Measurements from ENCODE around the gene ITGA1.
"Not testable (repeated sequence)": the region's sequence is repeated elsewhere in the genome, so short reads cannot be mapped to it uniquely, and the experiment has no call there.

The ITGA1 gene

DNA sequence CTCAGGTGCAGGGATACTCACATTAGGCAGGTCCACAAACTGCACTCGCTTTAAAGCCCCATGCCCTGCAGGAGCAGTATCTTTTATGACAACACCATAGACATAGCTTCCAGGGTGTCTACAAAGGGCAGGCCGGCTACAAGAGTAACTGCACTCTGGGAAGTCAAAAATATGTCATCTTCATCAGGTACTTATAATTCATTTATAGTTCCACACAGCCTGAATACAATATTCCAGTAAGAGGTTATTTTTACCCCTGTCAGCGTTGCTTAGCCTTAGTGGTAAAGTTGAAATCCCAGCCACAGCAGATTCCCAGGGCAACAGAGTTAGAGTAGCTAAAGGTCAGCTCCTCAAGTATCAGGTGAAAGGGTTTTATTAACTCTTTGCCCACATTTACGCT, 119.1 kb downstream of the ITGA1 start:
- no peak for DNase-seq

DNA sequence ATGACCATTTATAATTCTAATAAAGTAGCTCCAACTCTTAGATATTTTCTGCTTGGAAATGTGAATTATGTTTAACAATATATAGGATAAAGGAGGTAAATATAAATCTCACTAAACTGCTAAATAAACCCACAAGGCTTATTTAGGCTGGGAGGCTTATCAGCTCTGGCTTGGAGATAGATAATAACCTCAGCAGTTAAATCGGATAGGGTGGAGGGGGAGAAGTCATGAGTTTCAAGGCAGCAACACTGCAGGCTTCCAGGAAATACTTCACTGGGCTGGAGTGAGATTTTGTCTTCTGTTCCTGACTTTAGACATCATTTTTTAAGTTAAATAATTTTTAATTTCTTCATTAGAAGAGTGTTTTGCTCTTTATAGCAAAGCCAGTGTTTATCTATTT, 121.5 kb downstream of the ITGA1 start:
- DNase-seq, result no peak

DNA sequence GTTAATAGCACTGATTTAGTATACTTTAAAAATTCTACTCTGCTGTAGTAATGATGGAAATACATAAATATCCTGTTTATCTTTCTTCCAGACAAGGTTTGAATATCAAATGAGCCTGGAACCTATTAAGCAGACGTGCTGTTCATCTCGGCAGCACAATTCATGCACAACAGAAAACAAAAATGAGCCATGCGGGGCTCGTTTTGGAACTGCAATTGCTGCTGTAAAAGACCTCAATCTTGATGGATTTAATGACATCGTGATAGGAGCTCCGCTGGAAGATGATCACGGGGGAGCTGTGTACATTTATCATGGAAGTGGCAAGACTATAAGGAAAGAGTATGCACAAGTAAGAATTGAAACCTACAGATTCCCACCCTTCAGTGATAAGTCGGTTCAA, 122.4 kb downstream of the ITGA1 start:
- no peak for DNase-seq

DNA sequence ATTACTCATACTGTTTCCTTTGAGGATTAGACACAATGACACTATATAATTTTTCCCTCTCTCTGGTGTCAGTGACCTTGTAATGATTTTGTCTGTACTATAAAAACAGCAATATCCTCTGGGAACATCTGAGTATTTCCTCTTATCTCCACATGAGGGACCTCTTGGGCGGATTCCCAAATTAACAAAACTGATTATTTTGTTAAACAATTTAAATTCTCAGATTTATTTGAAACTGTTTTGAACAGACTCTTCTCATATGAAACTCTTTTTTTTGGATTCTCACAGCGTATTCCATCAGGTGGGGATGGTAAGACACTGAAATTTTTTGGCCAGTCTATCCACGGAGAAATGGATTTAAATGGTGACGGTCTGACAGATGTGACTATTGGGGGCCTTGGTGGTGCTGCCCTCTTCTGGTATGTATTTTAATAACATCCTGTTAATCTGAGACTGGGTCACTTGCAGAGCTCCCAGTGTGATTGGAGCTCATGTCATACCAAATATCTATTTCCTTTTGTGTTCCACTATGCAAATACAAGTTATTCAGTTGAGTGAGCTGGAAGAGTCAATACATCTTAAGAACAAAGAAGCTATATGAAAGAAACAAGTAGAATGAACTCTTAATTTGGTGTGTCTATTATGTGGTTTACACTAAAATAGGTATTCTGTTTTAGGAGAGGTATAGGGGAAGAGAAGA, 127.6 kb downstream of the ITGA1 start:
- DNase-seq, result peak; percentile 30

DNA sequence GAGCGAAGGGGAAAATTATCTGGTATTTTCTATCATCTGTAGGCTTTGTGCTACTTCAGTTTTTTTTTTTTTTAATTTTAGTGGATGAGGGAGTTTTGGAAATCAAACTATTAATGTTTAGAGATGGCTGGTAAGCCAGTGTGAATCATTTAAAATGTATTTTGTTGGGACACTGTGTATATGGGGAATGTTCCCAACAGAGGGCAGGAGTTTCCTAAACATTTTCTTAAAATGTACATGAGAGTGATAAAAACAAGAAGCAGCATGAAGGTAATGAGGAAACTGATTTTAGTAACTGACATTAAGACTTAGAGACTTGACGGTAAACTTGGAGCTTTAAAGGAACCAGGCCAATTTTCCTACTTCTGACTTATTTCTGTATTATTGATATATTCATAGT, 133.2 kb downstream of the ITGA1 start:
- DNase-seq, result no peak

DNA sequence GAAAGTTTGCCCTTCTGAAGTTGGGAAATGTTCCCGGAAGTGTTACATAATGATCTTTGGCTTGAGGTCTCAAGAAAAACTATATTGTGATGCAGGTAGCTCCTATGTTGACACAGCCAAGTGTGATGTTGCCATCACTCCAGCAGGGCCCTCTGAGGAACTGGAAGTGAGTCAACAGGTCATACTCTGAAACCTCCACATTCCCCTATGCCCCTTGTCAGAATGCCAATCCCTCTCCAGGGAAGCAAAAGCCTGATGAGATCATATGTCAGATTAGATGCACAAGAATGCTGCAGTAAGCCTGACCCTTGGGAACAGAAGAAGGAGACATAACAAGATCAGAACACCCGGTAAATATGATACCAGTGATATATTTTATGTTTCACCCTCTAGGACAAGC, 134.7 kb downstream of the ITGA1 start:
- DNase-seq, result no peak

DNA sequence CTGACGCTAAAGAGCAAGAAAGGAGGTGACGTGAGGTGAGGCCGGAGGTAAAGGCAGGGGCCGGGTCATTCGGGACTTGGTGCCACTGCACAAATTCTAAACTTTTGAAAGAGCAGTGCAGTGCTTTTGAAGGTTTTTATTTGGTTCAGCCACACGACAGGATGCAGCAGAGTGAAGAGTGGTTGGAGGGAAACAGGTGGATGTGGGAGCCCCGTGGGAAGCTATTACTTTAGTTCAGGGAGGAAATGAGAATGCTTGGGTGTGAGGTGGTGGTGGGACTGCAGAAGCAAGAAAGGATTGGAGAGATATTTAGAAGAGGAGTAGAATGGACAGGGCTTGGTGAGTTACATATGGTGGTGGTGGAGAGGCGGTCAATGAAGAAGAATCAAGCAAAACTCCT, 136.7 kb downstream of the ITGA1 start:
- DNase-seq, result no peak

DNA sequence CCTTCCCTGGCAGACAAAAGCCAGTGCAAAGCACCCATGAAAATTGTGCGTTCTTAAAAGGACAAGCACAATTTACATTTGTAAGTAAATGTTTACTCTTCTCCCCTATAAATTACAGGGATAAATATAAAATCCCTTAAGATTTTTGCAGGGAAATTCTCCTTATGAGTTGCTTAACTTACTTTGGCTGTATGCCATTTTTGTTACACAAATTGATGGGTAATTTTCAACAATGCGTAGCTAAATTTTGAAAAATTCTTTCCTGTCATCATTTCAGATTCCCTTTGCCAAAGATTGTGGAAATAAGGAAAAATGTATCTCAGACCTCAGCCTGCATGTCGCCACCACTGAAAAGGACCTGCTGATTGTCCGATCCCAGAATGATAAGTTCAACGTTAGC, 137.3 kb downstream of the ITGA1 start:
- no peak for DNase-seq

DNA sequence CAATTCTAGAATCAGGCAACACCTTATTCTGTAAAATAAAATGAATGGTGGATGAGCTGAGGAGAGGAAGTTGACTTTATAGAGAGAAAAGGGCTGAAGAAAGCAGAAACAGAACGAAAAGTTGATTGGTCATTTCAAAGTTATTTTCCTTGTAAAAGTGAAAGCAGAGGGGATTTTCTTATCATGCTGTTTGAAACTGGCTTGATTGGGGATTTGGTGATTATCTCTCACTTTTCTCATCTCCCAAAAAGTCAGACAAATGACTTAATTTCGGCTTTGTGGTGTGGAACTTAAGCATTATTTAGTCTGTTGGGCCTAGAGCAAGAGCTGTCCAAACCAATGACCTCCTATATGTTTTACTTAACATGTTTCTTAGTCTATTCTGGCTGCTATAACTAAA, 141.0 kb downstream of the ITGA1 start:
- no peak for DNase-seq

DNA sequence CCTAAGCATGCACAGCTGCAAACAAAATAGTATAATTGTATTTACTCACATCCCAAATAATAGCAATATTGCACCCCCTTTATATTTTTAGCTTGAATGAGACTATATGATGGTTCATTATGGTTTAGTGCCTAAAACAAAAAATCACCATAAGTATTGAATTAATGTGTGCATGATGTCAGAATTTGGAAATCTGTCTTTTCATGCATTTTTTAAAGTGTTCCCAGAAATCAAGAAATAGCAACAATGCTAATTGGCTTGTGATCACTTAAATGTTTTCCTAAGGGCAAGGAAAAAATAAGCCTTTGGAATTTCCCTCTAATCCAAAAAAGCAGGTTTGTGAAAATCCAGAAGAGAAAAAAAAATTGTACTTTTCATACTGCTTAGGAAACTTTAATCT, 150.5 kb downstream of the ITGA1 start:
- DNase-seq, result no peak

DNA sequence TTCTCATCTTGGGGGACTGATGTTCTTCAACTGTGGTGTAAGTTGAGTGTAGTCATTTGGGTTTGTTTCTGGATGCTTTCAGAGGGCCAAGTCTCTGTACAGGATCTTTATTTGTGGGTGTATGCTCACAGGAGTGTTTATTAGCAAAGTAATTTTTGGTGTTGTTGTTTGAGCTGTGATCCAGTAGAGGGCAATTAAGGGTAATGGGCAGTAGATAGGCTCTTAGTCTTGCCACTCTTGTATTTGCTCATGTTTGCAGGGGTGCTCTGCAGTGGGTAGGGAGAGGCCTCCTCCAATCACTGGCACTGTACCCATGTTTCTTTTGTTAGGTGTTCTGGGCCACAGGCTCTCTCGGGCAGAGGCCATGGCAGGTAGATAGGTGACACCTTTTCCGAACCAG, 155.6 kb downstream of the ITGA1 start:
- DNase-seq, result no peak

DNA sequence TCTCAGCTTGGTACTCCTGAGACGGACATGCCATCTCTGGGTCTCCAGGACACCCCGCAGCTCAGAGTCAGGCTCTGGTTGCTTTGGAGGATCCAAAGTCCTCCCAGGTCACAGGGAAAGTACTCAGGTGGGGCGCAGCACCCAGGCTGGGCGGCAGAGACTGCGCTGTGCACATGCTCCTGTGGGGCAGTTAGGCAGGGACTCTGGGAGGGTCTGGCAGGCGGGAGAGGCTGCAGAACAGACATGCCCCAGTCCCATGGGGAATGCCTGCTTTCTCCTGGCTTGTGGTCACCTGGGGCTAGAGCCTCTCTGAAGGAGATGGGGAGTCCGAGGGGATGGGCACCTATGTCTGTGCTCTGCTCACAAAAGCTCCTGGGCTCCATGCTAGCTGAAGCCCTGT, 156.1 kb downstream of the ITGA1 start:
- no peak for DNase-seq

DNA sequence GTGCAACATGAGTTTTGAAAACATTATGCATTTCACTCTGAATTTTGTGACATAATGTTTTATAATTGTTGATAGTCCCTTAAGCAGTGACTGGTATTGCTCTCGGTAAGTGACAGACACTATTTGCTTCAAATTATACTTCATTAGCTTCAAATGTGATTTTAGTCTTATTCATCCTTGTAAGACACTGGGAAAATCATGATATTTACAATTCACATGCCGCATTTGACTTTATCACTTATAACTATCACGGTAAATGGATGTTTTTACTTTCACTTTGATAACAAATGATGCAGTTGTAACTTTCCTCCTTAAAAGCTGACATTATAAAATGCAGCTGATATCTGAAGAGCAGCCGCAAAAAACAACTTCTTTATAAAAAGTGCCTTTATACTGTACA, 157.3 kb downstream of the ITGA1 start:
- DNase-seq, result no peak

DNA sequence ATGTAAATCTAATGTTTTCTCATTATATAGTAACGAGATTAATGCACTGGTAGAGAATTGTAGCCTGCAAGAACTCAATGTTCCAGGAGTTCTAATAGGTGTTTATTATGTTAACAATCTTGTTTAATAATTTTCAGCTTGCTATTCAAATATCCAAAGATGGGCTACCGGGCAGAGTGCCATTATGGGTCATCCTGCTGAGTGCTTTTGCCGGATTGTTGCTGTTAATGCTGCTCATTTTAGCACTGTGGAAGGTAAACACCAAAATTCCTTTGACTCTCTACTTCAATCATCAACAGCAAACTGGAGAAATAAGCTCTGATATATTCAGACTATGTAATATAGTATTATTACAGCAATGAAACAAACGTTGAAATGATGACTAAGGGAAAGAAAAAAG, 159.5 kb downstream of the ITGA1 start:
- no peak for DNase-seq

DNA sequence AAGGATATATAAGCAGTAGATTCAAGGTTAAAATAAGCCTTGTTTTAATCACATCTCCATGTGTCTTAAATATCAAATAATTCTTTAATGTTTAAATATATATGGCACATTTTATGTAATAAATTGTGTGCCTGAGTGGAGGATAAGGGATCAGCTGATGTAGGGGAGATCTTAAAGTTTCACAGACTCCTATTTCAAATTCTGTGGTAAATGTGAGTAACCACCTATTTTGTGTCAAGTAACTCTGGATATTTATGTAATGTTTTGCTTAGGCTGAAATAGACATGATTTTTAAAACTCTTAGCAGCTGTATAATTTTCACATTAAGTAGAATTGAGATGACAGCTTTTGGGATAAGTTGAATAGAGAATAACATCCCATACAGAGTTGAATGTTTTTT, 160.1 kb downstream of the ITGA1 start:
- no peak for DNase-seq

DNA sequence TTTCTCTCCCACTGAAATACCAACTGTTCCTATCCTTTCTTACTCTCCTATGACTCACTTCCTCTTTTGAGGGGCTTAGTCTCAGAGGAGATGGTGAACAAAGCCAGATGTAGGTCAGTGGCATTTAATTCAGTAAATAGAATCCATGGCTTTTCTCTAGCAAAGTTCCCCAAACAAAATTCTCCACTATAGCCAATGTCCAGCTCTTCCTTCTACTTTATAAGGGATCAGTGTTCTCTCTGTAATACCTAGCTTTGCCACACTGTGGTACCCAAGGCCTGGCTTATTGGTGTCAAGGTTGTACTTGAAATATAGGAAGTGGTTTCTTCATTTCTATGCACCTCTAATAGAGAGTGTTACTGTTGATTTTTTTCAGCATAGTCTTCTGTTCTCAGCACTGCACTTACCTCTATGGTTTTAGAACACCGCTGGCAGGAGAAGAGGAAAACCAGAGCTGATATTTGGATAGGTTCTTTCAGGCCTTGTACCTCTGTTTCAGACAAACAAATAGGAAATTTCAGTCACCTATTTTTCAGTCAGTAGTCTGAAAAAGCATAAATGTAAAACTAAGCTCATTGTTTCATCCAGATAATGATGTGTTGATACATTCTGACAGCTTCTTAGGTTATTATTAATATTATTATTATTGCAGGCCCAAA, 160.8 kb downstream of the ITGA1 start:
- no peak for DNase-seq

DNA sequence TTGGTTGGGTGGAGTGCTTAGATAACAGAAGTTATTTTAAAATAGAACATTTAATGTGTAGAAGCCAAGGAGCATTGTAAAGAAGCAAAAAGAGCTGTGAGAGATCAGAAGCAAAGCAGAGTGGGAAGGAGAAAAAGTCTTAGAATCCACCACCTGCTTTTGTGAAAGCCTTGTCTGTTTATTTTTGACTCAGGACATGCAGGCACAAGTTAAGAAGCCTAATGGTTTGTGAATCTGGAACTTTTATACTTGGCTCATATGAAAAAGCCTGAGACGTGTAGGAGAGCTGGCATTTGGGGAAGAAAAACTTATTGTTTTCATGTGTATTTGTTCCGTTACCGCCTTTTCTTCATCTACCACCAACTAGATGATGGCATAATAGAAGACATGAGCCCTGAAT, 163.0 kb downstream of the ITGA1 start:
- DNase-seq, result no peak

DNA sequence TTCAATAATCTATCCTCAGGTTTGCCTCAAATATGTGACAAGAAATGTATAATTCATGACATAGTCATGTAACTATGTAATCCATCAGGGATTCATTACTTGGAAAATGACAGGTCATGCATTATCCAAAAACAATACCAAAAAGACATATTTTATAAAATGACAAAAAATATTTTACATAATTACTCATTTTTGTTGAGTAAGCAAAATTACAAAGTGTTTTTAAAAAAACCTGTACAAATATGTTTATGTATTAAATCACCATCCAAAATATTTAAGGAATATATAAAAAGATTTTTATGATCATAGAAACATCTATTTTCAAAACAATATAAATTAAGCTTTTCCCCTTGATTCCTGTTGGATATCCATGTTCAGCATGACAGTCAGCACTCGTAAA, 164.8 kb downstream of the ITGA1 start:
- DNase-seq, result no peak

DNA sequence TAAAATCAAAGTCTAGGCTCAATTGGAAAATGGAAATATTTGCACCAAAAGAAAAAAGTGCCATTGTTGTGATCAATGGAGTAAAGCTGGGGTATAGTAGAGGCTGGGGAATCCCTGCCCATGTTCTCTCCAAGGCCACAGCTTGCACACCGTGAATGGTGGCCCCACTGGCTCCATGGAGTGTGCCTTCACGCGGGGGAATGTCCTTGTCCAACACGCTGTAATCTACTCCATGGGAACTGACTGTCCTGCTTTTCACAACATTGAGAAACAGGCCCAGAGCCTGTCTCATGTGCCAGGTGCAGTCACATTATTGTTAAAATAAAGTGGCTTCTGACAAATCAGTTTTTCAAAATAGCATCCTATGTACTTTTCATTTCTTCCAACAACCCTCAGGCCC, 168.3 kb downstream of the ITGA1 start:
- no peak for DNase-seq

DNA sequence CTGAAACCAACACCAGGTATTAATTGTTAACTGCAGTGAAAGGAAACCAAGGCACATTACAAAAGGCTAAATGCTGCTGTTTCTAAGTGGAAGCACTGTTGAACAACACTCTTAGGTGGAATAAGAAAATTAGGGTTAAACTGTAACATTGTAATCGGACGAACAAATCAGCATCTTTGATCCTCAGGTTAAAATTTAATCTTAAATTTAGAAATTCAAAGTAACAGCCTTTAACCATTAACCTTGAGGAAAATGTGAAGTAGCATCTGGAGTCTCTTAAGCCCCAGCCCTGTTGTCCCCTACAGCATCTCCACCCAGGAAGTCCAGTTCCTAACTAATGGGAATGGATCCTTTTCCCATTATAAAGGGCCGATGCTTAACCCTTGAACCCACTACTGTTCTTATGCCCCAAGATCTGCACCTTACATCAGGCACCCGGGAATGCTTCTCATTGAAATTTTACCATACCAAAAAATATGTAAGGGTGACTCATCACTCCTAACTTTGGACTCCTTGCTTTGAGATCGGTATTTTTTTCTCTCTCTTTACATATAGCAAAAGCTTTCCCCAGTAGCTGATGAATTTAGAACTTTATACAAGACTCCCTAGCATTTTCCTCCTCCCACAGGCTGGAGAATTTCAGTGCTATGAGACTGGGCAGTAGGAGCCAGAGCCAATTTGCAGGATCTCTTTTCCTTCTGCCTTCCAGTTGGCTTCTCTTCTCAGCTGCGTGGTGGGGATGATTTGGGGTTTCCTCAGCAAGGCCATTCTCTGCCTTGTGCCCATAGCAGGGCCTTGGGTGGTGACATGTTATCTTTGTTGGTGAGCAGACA, 169.4 kb downstream of the ITGA1 start:
- no peak for DNase-seq

DNA sequence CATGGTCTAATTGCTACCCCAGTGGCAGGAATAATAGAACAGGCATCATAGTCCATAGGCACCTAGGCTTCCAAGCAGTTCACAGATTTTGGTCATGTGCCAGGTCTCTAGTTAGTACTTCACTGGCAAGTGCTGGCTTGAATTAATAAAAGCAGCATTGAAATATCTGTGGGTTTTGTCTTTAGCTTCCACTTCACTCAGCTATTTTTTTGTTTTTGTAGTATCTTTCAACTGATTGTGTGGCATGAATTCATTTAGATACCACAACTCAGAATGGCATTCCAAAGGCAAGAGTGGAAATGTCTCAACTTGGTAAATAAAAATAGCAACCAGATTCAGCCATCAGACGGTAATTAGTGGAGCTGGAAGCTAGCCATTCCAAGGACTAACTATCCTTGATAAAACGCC, 173.6 kb downstream of the ITGA1 start:
- DNase-seq, result no peak

DNA sequence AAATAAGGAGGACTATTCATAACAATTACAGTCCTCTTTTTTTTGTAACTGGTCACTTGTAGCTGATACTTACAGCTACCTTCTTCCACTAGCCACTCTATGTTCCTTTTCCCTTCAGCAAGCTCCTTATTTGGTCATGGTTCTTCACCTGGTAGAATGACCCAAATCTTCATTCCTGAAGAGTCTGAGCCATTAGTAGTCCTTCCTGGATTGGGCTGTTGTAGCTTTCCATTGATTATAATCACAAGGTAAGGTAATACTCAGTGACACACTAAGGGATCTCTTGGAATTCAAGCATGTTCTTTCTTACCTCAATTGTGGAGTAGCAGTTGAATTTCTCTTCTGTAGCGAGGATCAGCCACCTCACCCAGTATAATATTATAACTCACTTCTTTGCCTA, 175.9 kb downstream of the ITGA1 start:
- DNase-seq, result no peak

DNA sequence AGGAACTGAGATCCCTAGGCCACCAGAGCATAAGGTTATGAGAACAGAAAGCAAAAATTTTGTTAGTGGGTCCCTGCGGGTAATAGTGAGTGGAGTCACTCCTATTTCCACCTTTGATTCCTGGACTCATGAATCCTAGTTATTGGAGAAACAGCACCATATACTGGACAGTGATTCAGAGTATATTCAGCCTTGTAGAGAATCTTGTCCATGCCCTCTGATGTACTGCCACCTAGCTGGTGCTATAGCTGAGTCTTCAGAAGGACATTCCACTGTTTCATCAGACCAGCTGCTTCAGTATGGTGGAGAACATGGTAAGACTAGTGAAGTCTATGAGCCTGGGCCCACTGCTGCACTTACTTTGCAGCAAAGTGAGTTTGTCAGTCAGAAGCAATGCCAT, 176.4 kb downstream of the ITGA1 start:
- DNase-seq, result no peak

DNA sequence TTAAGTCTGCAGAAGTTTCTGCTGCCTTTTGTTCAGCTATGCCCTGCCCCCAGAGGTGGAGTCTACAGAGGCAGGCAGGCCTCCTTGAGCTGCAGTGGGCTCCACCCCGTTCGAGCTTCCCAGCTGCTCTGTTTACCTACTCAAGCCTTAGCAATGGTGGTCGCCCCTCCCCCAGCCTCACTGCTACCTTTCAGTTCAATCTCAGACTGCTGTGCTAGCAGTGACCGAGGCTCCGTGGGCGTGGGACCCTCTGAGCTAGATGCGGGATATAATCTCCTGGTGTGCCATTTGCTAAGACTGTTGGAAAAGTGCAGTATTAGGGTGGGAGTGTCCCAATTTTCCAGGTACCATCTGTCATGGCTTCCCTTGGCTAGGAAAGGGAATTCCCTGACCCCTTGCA, 188.4 kb downstream of the ITGA1 start:
- DNase-seq, result not testable (repeated sequence)

Measured in NCI-H524 treated with DMSO at 0.1 percent for 48 hours (cell line).